HuH-7 (cell line): Measurements from ENCODE around the gene CALCOCO1.
A peak's percentile ranks its signal among the peaks of the same experiment; 100 is the strongest.
"Not testable (repeated sequence)": the region's sequence is repeated elsewhere in the genome, so short reads cannot be mapped to it uniquely, and the experiment has no call there.

Source experiments
- DNase-seq: peaks from one replicate; pipeline ENCODE4 v3.0.0; 2011; ENCODE audit warnings: low spot score

Gene CALCOCO1

DNA sequence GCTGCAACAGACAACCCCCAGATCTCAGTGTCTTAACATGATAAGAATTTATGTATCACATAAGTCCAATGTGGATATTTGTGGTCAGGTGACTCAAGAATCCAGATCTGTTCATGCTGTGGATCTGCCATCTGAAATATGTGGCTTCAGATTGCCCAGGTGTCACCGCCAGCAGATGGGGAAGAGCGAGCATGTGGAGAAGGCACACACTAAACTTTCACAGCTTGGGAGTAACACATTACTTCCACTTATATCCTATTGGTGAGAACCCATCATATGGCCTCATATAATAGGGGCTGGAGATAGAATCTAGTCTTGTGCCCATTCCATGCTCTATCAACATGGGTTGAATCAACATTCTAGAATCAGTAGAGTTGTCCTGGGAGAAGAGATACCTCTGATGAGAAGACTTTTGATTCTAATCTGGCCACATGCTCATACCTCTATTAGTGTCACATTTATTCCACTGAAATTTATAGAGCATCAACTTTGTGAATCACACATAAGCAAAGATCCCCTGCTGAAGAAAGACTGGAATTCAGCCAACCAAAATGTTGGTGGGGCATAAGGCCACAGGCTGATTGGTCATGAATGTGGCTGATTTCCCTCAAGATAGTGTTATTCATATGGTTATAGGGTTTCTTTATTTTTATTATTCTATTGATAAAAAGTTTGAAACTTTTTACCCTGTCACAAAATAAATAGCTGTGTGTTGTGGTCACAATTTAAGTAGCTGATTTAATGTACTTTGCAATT is 6.0 kb upstream of the CALCOCO1 start:
- no peak for DNase-seq

GRCh38 chr12:53729644-53730043 is 2.4 kb upstream of the CALCOCO1 start:
- no peak for DNase-seq

GRCh38 chr12:53728206-53728605 is 954 bp upstream of the CALCOCO1 start:
- DNase-seq, result no peak

GRCh38 chr12:53726946-53727309 is 324 bp downstream of the CALCOCO1 start:
- no peak for DNase-seq

DNA sequence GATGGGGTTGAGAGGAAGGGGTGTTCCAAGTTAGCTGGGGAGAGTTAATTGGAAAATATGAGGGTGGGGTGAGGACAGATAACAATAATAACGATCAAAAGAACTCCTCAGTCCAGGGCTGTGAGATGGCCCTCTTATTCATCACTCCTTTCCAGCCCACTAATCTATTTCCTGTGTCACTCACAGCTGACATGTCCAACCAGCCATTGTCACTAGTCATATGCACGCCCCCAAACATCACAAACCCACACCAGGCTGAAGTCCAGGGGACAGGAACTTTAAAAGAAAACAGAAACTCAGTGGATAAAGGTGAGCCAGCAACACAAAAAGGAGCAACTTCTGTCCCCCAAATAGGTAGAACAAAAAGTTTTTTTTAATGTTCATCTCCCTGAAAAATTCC is 911 bp downstream of the CALCOCO1 start:
- DNase-seq, result no peak

GRCh38 chr12:53725824-53726223 is 1.4 kb downstream of the CALCOCO1 start:
- no peak for DNase-seq

DNA sequence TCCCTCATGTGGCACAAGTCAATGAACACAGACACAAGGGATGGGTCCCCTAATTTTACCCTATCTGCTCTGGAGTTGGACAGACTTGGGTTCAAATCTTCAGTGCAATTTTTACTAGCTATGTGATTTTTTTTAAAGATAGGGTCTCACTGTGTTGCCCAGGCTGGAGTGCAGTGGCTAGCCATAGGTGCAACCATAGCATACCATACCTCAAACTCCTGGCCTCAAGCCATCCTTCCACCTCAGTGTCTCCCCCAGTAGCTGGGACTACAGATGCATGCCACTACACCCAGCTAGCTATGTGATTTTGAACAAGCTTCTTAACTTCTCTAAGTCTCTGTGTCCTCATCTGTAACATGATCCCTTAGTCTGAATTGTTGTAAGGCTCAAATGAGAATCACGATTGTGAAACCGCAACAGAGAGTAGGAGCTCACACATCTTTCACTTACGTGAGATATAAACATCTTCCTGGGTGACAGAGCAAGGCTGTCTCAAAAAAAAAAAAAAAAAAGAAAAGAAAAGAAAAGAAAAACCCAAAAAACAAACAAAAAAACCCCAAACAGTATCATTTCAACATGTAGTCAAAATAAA is 4.7 kb downstream of the CALCOCO1 start:
- DNase-seq, result no peak

DNA sequence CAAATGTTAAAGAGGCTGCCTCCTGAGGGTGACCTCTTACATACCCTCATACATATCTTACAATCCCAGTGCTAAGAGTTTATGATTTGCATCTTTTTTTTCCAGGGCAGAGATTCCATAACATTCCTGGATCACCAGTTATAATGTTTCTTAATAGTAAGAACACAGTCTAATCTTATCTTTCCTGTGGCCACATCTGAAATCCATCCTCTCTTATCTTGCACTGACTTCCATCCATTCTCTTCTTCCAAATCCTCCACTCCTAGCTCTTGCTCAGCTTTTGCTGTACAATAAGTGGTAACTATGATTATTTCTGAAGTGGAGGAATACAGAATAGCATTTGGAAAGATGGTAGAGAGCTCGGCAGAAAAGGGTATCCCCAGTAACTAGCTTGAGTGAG is 6.3 kb downstream of the CALCOCO1 start:
- DNase-seq, result no peak

DNA sequence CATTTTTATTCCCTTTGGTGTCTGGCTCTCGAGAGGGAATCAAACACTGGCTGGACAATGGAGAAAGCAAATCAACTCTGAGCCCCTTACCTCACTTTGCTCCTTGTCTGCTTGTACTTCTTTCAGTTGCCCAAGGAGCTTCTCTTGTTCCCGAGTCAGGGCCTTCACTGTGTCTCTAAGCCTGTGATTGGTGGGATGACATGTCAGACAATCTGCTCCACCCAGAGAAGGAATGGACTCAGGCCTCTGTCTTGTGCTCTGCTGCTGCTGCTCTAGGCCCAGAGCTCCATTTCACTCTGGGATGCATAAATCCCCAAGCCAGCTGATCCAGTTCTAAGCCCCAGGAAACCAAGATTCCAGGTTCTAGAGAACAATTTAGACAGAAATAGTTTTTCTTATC is 7.6 kb downstream of the CALCOCO1 start:
- no peak for DNase-seq

- not testable (repeated sequence) for DNase-seq
Measured at GRCh38 chr12:53718567-53718966, 8.7 kb downstream of the CALCOCO1 start.

DNA sequence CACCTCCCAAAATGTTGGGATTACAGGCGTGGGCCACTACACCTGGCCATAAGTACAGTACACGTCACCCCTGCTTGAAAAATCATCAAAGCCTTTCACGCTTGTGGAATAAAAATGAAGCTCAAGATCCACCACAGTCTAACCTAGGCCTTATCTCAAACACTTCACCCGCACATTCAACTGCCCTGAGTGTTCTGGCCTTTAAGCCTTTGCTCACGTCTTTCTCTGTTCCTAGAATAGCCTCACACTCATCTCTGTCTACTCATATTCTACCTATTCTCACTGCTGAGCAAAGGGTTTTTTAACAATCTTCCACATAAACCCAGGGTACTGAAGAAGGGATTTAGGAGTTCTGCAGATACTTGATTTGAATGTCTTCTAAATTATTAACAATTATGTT is 9.9 kb downstream of the CALCOCO1 start:
- no peak for DNase-seq

GRCh38 chr12:53714004-53714403 is 13.2 kb downstream of the CALCOCO1 start:
- DNase-seq, result no peak

DNA sequence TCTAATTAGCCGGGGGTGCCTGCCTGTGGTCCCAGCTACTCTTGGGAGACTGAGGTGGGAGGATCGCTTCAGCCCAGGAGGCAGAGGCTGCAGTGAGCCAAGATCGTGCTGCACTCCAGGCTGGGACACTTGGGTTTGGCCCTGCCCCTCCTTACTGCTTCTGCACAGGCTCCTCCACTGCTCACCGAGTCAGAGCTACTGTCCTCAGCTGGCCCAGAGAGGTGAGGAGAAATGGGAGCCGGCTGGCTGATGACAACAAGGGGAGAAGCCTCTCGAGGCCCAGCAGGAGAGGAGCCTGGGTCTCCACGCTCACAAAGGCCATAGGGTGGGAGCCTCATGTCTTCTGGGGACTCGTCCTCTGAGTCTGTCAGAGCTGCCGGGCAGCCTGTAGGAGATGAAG is 13.7 kb downstream of the CALCOCO1 start:
- no peak for DNase-seq

DNA sequence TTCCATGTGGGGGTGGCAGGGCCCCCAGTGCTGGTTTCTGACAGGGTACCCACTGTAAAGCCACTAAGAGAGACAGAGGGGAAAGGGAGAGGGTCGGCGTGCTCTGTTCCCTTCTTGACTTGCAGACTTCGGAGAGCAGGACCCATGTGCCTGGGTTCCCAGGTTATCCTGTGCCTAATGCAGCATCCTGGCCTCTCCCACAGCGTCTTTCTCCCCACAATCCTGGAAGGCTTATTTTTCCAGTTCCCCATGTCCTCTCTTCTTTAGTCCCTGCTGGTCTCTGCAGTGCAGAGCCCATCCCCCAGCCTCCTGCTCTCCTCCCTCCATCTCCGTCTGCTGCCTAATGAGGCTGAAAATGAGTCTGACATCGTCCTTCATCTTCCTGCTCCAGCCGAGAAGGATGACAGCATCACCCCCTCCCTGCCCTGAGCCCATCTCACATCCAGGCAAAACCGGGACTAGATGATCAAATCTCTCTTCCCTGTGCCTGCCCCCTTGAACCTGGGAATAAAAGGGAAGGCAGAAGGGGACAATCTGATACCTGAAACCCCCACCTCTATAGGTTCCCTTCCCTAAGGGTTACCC is 15.1 kb downstream of the CALCOCO1 start:
- no peak for DNase-seq

GRCh38 chr12:53710091-53710490 is 17.2 kb downstream of the CALCOCO1 start:
- DNase-seq, result no peak

DNA sequence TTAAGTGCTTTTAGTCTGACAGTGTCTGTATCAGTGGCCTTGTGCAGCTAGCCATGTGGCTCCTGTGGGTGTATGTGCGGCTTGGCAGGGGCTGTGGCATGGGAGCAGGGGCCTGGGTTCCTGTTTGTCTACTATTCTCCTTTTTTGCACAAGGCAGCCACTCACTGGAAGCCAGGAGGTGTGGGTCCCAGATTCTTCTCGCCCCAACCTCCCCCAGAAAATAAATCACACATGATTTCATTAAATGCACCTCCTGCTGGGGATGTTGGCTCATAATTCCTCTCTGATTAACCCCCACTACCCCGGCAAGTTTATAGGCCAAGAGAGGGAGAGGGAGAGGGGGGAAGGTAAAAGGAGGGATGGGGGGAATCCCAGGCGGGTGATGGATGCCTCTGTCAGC is 17.6 kb downstream of the CALCOCO1 start:
- no peak for DNase-seq

- DNase-seq, result no peak
Measured at GRCh38 chr12:53706080-53706479, 21.2 kb downstream of the CALCOCO1 start.

GRCh38 chr12:53703756-53704155 is 23.5 kb downstream of the CALCOCO1 start:
- no peak for DNase-seq

DNA sequence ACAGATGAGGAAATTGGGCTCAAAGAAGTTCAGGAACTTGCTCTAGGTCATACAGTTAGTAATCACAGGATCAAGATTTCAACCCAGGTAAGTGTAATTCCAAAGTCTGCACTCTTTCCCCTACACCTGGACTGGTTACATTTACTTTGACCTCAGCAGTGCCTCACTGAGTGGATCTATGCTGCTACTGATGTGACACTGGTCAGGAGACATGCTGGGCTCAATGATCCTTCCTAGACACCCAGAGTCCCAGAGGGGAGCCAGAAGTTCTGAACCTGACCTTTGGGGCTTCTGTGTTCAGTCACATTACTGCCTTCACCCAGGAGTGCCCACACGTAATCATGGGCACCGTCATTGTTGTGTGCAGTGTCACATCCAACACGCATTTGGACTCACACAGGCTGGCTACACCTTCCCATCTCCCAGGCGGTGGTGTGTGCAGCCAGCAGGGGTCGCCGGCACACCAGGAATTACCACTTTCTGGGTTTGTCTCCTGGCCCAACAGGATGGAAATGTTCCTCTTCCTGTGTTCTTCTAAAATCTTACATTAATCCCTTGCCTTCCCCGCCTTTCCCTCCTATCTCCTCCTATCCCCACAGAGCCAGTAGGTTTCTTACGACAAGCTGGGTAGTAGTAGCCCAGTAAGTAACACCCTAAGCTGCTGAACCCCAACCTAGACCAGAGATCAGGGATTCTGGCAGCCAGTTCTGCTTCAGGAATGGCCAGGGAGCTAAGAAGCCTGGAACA is 25.6 kb downstream of the CALCOCO1 start:
- DNase-seq, result peak; percentile 80

DNA sequence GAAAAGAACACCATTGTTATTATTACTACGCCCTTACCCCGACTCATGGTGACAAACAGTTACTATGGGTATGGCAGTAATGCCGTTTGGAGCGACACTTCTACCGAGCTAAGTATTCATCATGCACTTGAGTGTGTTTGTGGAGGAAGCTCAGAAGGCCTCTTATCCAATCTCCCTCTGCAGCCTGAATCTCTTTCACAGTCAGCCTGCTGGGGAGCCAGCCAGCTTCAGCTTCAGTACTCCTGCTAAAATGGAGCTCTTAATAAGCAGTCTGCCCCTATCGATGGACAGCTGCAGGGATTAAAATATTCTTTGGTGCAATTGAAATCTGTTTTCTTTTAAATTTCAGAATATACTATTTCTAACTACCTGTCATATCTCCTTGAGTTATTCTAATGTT is 26.7 kb downstream of the CALCOCO1 start:
- no peak for DNase-seq

DNA sequence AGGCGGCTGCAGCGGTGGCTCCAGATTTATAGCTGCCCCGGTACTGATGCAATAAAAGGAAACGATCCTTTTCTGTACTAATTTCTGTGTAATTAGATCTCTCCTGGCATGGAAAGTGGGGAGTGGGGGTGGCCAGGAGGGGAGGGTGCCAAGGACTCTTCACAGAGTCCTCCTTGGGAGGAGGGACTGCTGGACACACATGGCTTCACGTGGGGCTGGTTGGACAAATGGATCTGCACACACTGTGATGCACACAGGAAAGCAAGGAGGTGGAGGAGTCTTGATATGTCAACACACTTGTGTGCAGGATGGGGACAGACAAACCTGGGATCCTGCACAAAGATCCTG is 27.6 kb downstream of the CALCOCO1 start:
- no peak for DNase-seq

- no peak for DNase-seq
Measured at GRCh38 chr12:53698948-53699677, 28.1 kb downstream of the CALCOCO1 start.
